Cardiac septum (tissue), 1 donor: ENCODE results near the gene FANCC. TPM values are rescaled to one million over a fixed set of nuclear protein-coding genes. Genes with fewer than 3 reads are reported as not detected.
"Not testable (repeated sequence)": the region's sequence is repeated elsewhere in the genome, so short reads cannot be mapped to it uniquely, and the experiment has no call there.

Source experiments
- DNase-seq: peaks from one replicate; pipeline ENCODE4 v3.0.0-alpha.2; 2020; ENCODE audit warnings: low spot score
- intact Hi-C: fragments of 100-400 bp; cut with DNase I; formaldehyde crosslinking; loops from one replicate; pipeline ENCODE4 v1.14.0; 2022
- total RNA-seq: library from RNA; stranded (reverse); fragmentation: NEBNext Ultra II Directional; extraction: Animal tissue kit (Norgen Biotek cat#: 25700); gene quantifications from one replicate; pipeline ENCODE4 v1.2.1, GENCODE V29; 2021
- donor health status: DM: no; HTN: no; CAD: no.

FANCC gene
- total RNA-seq, 1 donor from 2014 or later = 4.3 TPM

- DNase-seq = no peak
- intact Hi-C loops = no loop called here
Measured at GRCh38 chr9:95286151-95286550, 31.4 kb downstream of the FANCC start.

- intact Hi-C loops = no loop called here
- DNase-seq = no peak
Measured at GRCh38 chr9:95285307-95285706, 32.2 kb downstream of the FANCC start.

- intact Hi-C loops = no loop called here
- no peak for DNase-seq
Measured at GRCh38 chr9:95284162-95285080, 33.1 kb downstream of the FANCC start.

- no peak for DNase-seq
- intact Hi-C loops = no loop called here
Measured at GRCh38 chr9:95283673-95284072, 33.8 kb downstream of the FANCC start.

GRCh38 chr9:95282332-95282731 lies 35.2 kb downstream of the FANCC start:
- intact Hi-C loops = no loop called here
- DNase-seq = no peak

GRCh38 chr9:95280745-95281144 lies 36.8 kb downstream of the FANCC start:
- intact Hi-C loops = no loop called here
- DNase-seq = no peak

GRCh38 chr9:95277509-95277908 lies 40.0 kb downstream of the FANCC start:
- no peak for DNase-seq

GRCh38 chr9:95276395-95276954 lies 41.0 kb downstream of the FANCC start:
- DNase-seq = no peak
- intact Hi-C loops = no loop called here

More at GRCh38 chr9:95277509-95277908, 40.0 kb downstream of the FANCC start:
- intact Hi-C loops = no loop called here

- intact Hi-C loops, DNase-seq: not testable (repeated sequence)
Measured at GRCh38 chr9:95274160-95274559, 43.3 kb downstream of the FANCC start.

GRCh38 chr9:95273369-95274022 lies 44.0 kb downstream of the FANCC start:
- intact Hi-C loops = no loop called here
- no peak for DNase-seq

GRCh38 chr9:95272830-95273229 lies 44.7 kb downstream of the FANCC start:
- DNase-seq = no peak
- intact Hi-C loops = no loop called here

GRCh38 chr9:95270790-95271189 lies 46.7 kb downstream of the FANCC start:
- intact Hi-C loops = no loop called here
- DNase-seq = no peak

GRCh38 chr9:95269803-95270773 lies 47.4 kb downstream of the FANCC start:
- DNase-seq, intact Hi-C loops: not testable (repeated sequence)

- no peak for DNase-seq
- intact Hi-C loops = no loop called here
Measured at GRCh38 chr9:95268681-95269080, 48.8 kb downstream of the FANCC start.

GRCh38 chr9:95266649-95267048 lies 50.9 kb downstream of the FANCC start:
- DNase-seq = no peak
- intact Hi-C loops = no loop called here

- no peak for DNase-seq
- intact Hi-C loops = no loop called here
Measured at GRCh38 chr9:95265960-95266359, 51.5 kb downstream of the FANCC start.

GRCh38 chr9:95264954-95265615 lies 52.4 kb downstream of the FANCC start:
- intact Hi-C loops = no loop called here
- no peak for DNase-seq

GRCh38 chr9:95261890-95262289 lies 55.6 kb downstream of the FANCC start:
- DNase-seq = no peak
- intact Hi-C loops = no loop called here
